Stimulated activated CD4-positive, alpha-beta T cell treated with anti-CD3 and anti-CD28 coated beads, Interleukin-12 subunit alpha, Interleukin-12 subunit beta, amount 100 ng/mL, for 48 hours (primary cell): Measurements from ENCODE around the gene AOC2.

Source experiments
- DNase-seq, 3 donors: peaks; one replicate each; pipeline ENCODE4 v3.0.0-alpha.2; 2020; ENCODE audit warnings: low read depth in 2 of 3, low spot score in 1 of 3

AOC2 gene, protein sequence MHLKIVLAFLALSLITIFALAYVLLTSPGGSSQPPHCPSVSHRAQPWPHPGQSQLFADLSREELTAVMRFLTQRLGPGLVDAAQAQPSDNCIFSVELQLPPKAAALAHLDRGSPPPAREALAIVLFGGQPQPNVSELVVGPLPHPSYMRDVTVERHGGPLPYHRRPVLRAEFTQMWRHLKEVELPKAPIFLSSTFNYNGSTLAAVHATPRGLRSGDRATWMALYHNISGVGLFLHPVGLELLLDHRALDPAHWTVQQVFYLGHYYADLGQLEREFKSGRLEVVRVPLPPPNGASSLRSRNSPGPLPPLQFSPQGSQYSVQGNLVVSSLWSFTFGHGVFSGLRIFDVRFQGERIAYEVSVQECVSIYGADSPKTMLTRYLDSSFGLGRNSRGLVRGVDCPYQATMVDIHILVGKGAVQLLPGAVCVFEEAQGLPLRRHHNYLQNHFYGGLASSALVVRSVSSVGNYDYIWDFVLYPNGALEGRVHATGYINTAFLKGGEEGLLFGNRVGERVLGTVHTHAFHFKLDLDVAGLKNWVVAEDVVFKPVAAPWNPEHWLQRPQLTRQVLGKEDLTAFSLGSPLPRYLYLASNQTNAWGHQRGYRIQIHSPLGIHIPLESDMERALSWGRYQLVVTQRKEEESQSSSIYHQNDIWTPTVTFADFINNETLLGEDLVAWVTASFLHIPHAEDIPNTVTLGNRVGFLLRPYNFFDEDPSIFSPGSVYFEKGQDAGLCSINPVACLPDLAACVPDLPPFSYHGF

DNA sequence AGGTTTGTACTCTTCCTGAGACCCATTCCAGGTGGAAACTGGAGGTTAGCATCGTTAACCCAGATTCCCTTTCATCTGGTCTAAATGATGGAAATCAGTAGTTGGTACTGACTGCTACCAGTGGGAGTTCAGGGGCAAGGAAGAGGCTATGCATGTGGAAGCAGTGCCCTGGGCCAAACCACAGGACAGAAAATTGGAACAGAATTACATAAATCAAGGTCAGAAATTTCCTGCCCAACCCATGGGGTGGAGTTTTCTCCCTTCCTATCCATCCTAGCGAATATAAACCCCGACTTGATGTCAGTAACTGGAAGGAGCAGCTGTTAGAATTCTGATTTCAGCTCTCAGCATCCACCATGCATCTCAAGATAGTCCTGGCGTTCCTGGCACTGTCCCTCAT is at the start of gene AOC2:
Gene AOC2 (plus strand): TSS at position 310 of the 400 bp plus-strand sequence. CDS start 47 bp downstream, at position 357.
- DNase-seq = no peak

DNA sequence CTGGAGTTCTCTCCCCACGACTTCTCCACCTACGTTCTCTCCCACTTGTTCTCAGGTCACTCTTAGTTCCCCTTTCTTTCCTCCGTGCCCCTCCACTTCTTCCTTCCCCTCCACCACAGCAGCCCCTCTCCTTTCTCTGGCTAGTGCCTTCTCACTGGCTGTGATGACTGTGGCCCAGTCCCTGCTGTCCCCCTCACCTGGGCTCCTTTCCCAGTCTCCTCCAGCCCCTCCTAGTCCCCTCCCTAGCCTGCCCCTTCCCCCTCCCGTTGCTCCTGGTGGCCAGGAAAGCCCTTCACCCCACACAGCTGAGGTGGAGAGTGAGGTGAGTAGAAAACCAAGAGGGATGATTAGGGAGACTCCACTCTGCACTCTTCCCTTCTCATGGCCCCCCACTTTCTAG is 49.3 kb upstream of the AOC2 start:
- DNase-seq = no peak

DNA sequence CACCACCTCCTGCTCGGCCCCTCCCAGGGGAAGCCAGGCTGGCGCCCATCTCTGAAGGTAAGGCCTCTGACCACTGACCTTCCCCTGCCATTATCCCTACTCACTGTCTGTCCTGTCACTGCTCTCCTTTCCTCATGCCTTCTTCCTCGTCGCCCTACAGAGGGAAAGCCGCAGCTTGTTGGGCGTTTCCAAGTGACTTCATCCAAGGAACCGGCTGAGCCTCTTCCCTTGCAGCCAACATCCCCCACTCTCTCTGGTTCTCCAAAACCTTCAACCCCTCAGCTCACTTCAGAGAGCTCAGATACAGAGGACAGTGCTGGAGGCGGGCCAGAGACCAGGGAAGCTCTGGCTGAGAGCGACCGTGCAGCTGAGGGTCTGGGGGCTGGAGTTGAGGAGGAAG is 48.9 kb upstream of the AOC2 start:
- no peak for DNase-seq

DNA sequence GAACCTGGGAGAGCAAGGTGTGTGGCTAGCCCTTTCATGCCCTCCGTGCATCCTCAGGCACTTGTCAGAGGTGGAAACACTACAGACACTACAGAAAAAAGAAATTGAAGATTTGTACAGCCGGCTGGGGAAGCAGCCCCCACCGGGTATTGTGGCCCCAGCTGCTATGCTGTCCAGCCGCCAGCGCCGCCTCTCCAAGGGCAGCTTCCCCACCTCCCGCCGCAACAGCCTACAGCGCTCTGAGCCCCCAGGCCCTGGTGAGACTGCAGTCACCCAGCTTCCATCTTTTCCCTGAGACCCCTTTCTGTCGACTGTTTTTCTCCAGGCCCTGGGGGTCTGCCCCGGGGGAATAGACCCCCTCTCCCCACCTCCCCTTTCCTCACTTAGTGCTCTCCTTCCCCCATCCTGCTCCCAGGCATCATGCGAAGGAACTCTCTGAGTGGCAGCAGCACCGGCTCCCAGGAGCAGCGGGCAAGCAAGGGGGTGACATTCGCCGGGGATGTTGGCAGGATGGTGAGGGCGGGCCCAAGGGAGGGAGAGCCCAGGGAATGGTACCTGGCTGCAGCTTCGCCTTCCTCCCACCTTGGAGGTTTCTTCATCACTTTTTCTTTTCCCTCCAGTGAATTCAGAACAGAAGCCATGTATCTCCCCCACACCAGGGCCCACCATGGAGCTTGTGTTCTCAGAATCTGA is 48.2 kb upstream of the AOC2 start:
- DNase-seq = no peak

DNA sequence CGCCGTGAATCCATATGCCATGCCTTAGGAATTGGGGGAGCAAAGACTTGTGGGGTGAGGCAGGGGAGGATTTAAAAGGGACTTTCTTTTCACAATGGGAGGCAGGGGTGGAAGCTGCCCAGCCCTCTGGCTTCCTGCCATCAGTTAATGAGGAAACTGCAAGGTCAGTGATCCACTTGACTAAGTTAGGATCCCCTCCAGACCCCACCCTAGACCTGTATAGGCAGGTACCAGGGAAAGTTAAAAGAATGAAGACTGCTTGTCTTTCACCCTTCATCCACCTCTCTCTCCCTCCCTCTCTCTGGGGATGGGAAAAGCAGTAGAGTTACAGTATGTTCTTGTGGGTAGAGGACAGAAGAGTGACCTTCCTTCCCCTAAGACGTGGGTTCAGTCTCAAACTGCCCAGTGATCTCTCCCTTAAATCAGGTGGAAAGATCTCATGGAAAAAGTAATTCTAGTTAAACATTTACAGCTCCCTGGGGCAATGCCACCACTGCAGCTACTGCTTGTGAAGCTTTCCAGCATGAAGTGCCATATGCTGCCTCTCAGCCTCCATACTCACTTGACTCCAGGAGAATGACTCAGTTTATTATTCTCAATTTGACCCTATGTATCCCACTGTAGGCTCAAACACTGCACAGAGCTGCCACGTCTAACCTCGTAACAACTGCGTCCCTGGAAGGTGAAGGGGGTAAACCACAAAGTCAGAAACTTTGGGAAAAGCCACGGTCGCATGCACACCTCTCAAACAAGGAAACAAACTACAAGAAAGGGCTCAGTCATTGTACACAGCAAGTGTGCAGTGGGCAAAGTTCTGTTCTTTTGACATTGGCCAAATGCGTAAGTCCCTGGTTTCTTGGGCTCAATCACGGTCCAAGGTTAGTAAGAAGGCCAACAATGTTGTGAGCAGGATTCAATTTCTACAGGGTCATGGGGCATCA is 47.0 kb upstream of the AOC2 start:
- DNase-seq = no peak

DNA sequence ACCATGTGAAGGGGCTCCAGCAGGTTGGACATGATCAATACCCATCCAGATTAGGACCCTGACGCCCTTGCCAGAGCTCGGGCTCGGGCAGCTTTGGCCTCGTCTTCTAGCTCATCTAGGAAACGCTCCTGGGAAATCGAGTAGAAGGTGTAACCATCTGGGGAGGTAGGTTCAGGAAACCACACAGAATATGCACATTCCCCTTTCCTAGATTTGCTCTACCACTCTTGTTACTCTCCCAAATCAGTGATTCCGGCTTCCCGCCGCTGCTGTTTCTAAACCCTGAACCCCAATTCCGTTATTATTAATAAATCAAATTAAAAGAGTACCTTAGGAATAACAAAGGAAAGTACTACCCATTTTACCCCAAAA is 46.4 kb upstream of the AOC2 start:
- DNase-seq = no peak

DNA sequence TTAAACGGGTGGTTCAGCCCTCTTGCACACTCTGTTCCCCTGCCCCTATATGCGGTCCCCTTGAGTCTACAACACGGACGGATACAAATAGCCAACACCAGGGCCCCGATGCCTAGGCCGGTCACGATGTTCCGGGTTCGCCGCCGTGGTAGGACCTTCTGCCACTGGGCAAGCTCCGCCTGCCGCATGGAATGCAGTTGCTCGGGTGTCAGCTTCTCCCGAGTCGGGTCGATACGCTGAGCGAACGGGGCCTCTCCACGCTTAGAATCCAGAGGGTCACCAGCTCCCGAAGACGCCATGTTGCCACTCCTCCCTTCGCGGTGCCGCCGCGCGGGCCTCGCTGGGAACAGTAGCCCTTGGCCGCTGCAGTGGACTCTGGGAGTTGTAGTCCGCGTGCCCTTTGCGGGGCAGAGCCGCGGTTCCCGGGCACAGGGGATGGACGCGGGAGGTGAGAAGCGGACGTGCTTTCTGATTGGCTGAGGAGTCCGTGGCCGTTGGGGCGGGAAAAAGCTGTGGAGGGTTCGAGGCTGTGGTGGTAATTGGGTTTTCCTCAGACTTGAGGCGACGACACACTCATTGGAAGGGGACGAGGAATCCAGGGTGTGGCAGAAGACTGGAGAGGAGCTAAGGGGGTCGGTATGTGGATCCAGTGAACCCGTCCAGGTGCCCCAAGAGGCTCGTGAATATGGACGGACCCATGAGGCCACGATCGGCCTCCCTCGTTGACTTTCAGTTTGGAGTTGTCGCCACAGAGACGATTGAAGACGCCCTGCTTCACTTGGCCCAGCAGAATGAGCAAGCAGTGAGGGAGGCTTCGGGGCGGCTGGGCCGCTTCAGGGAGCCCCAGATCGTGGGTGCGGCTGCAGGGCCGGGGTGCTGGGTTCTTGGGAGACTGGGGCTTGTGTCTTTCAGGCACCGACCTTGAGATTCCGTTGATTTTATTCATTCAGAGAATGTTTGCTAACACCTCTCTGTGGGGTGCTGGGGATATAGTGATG is 45.7 kb upstream of the AOC2 start, which contains the start of the genes CNTD1 and COA3:
Gene CNTD1 (plus strand): TSS at position 479 of the 998 bp plus-strand sequence. CDS start 207 bp downstream, at position 686.
Gene COA3 (minus strand): TSS at position 322 of the 998 bp plus-strand sequence. CDS start 23 bp downstream, at position 299.
- DNase-seq = peak; percentile 71 to 78 (median 76)

DNA sequence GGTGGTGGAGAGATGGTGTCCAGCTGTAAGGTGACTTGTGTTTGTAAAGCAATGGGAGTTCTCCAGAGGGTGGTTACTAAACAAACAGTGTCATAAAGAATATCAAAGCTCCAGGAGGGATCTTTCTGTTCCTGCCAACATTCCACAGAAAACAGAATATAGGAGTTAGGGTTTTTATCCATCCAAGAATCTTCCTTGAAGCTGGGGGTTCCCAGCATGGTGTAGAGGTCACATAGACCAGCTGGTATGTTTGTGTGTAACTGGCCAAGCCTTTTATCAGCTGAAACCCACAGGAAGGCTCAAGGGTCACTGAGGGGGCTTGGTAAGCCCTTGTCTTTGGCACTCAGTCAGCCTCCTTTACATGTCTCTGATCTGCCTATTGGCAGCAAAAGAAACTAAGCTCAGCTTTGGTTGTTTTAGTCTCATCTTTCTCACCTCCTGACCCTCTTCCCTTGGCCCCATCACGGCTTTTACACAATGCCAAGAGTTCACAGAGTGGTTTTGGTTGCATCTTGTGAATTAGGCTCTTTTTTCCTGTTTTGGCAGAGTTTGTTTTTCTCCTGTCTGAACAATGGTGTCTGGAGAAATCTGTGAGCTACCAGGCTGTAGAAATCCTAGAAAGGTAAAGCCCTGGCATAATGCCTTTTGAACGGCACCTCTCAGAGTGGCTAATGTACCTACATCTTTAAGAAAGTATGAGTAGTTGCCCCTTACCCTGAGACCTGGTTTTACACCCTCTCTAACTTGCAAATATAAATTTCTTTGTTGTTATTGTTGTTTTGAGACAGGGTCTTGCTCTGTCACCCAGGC is 41.1 kb upstream of the AOC2 start:
- no peak for DNase-seq

DNA sequence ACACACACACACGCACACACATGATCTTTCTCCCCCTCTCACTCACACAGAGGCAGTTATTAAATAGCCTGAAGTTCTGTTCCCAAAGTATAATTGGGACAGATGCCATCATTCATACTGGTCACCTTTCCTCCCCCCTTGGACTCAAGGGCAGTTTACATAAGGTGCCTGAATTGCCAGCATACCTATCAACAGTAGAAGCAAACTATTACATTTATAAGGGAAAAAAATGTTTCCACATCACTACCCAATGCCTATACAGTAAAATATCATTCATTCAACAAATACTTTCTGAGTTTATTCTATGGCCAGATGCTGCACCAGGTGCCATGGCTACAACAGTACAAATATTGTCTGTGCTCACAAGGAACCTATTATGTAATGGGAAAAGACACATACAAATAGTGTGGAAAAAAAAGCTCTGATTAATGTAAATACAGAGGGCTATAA is 39.4 kb upstream of the AOC2 start:
- DNase-seq = no peak

DNA sequence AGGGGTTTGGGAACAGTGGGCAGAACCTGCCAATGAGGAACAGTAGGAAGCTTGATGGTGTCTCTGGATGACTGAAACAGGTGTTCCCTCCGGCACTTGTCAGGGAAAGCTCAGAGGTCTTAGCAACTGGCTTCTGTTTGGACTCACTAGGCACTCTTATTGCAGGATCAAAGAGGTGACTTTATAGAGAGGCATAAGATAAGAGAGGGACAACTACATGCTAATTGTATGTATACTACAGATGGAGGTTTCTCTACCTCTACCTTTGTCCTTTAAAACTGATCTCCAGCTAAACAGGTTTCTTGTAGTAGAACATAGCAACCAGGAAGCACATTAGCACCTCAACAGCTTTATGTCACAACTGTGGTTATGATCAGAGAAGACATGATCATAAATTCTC is 38.1 kb upstream of the AOC2 start:
- no peak for DNase-seq

DNA sequence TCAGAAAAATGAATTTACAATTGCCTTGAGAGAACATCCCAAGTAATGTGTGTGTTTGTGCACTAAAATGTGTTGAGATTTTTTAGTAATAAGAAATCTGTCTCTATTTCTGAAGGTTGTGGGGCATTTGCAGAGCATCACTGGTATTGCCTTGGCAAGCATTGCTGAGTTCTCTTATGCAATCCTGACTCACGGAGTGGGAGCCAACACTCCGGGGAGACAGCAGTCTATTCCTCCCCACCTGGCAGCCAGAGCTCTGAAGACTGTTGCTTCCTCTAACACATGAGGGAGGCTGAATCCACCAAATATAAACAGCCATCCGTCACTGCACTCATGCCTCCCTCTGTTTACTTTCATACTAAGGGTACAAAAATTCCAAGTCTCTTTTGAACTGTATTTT is 35.1 kb upstream of the AOC2 start:
- no peak for DNase-seq

DNA sequence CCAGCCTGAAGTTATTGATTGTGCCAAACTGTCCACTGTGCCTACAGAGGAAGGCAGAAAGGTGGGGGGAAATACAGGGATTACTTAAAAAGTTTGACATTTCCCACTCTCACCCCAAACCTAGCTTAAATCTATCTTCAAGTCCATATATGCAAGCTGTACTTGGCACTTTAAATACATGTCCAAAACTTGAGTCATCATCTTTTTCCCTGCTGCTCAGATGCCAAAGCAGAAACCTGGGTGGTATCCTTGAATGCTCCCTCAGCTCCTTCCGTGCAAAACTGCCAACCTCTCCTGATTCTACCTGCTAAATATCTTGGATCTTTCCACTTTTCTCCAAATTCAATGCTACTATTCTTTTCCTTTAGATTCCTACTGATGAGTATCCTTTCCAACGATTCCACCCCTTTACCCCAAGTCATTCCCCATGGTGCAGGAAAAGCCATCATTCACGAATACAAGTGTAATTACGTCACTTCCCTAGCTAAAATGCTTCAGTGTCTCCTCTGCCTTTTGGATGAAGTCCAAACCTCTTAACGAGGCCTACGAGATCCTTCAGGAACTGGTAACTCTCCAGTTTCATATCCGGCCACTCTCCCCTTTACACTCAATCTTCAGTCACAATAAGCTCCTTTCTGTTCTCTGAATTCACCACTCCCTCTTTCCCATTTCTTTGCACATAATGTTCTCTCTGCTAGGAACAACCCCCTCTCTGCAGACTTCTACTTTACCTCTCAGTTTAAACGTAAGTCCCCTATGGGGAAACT is 29.6 kb upstream of the AOC2 start:
- no peak for DNase-seq

DNA sequence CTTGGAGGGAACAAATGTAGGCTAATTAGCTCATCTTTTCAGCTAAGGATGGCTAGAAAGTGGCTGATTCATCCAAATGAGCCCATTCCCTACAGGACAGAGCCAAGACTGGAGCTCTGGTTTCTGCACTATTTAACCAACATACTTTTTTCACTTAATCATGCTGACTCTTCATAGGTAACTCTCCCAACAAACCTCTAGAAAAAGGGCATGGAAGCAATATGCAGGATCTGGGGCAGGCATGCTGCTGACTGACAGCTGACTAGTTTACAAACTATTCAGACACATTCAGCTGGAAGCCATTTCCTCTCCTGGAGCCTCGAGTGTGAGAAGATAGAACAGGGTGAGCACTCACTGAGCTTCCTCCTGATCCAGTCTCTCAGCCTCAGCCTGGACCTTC is 26.5 kb upstream of the AOC2 start:
- no peak for DNase-seq

DNA sequence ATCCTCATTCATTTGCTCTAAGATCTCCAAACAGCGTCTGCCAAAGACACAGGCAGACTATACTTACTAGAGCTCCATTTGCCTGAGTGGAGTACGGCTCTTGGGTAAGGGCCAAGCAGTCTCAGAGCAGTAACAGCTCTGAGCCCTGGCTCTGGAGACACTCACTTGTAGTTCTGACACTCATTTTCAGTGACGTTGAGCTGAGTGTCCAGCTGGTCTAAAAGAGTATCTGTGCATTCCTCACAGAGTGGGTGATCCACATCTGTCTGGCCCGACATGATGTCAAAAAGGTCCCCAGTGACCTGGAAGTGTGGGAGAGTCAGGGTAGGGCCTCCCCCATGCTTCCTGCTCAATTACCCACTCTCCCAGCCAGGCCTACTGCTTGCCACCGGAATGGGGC is 26.0 kb upstream of the AOC2 start:
- no peak for DNase-seq

DNA sequence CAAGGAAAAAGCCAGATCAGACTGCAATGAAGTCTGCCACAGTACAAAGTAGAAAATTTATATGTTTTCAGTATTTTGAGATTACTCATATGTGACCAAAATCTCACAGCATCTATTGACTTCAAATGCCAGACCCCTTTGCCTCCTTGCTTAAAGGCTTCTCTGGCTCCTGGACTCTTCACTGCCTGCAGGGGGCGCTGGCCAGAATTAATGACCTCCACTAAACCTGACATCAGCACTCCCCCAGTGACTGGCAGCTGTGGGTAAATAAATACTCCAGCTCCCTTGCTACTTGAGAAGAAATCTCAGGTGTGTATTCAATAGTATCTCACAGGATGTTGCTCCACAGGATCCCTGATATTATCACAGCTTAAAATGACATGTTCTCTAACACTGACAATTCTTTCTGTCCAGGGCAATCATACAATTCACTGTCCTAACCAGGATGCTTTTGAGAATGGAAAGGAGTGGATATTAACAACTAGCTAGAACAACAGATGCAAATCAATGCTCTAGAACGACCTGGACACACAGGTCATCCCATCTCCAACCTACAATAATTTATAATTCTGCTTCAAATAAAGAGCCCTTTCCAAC is 24.3 kb upstream of the AOC2 start:
- peak; percentile 62 to 64 (median 62) for DNase-seq

DNA sequence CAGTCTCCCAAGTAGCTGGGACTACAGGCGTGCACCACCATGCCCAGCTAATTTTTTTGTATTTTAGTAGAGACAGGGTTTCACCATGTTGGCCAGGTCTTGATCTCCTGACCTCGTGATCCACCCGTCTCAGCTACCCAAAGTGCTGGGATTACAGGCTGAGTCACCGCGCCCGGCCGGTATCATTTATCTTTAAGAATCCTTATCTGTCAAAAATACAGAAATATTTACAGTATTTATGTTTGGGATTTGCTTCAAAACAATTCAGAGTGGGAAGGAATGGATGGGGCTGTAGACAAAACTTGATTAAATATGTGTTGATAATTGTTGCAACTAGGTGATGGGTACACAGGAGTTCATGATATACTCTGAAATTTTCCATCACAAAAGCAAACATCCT is 23.2 kb upstream of the AOC2 start:
- DNase-seq = no peak

DNA sequence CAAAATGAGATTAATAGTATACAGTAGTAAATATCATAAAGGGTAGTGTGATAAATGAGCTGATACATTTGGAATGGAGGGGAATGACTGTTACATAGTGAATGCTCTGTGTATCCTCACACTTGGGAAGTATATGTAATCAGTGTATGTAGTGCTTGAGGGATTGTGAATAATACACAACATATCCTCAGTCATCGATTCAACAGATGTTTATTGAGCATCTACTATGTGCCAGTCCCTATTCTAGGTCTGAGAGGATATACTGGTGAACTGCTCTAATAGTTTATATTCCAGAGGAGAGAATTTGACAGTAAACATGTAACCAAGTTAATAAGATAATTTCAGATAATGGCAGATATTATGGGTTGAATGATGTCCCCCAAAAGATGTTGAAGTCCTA is 16.9 kb upstream of the AOC2 start:
- DNase-seq = no peak
